Body of pancreas (tissue), 4 donors: ENCODE measurements around the gene RNLS. TPM values are rescaled to one million over a fixed set of nuclear protein-coding genes. Genes with fewer than 3 reads are reported as not detected.

Experiments used
- ATAC-seq: fragments of 150-250 bp; one replicate; pipeline ENCODE4 v1.9.1; 2016
- DNase-seq, 4 donors: peaks; one replicate each; pipeline ENCODE4 v3.0.0-alpha.2; 2019
- H3K27ac ChIP-seq, 4 donors: fragments of 200-600 bp; sonication (generic); 1 replicate in 3 of 4; 2 replicates in 1 of 4; pipeline versions ENCODE4 v1.5.1 to v1.6.1; 2016 to 2019; ENCODE audit warnings: mild to moderate bottlenecking in 1 of 4, mixed read lengths in 1 of 4, moderate library complexity in 1 of 4
- H3K27me3 ChIP-seq, 2 donors: fragments of 200-600 bp; sonication (generic); one replicate each; pipeline ENCODE4 v1.6.0; 2016; ENCODE audit warnings: mild to moderate bottlenecking in 1 of 2
- H3K36me3 ChIP-seq, 2 donors: fragments of 200-600 bp; sonication (generic); replicated peaks in 1 of 2; 2 replicates each; pipeline ENCODE4 v1.5.1; 2016; ENCODE audit warnings: low read depth in 2 of 2; ENCODE audit not compliant: insufficient read depth in 1 of 2
- H3K4me1 ChIP-seq: fragments of 200-600 bp; sonication (generic); one replicate; pipeline ENCODE4 v1.6.0; 2016
- H3K4me3 ChIP-seq, 2 donors: fragments of 200-600 bp; sonication (generic); 1 replicate in 1 of 2; 2 replicates in 1 of 2; pipeline ENCODE4 v1.5.1; 2016 to 2019
- H3K9me3 ChIP-seq, 3 donors: fragments of 200-600 bp; sonication (generic); 1 replicate in 2 of 3; 2 replicates in 1 of 3; pipeline ENCODE4 v1.5.1; 2016
- CTCF ChIP-seq, 7 experiments: fragments of 450-650 bp in 4 of 7; fragments of 200-600 bp in 3 of 7; sonication (generic) in 3 of 7; IDR thresholded peaks; one replicate each; pipeline ENCODE4 v1.5.1; 2016 to 2019; ENCODE audit warnings: antibody characterized with exemption in 7 of 7
- POLR2A ChIP-seq, 3 donors: fragments of 450-650 bp; IDR thresholded peaks; one replicate each; pipeline ENCODE4 v1.6.1; 2016; ENCODE audit warnings: antibody characterized with exemption in 3 of 3, mild to moderate bottlenecking in 2 of 3
- WGBS, 2 donors: methylation state at CpG; one replicate each; pipeline ENCODE4 v1.1.5; 2017; 5-methylcytosine and 5-hydroxymethylcytosine counted together
- intact Hi-C: fragments of 100-400 bp; cut with DNase I; formaldehyde crosslinking; loops from one replicate; pipeline ENCODE4 v1.15.1; 2023
- total RNA-seq, 2 donors: library from RNA; depleted of rRNA; stranded (reverse); fragments of >200 nt; gene quantifications; one replicate each; pipeline ENCODE4 v1.1.0, GENCODE V29; 2016

Gene RNLS
- total RNA-seq, 2 donors from 2014 or later: 7.9 to 26.5 TPM

GRCh38 chr10:88262591-88263234 lies 320.4 kb downstream of the RNLS start:
- 86 to 88% methylated on average over 5 of the region's 5 CpGs for WGBS, 2 donors
- no peak for DNase-seq
- H3K36me3 ChIP-seq: no peaks in the 10 kb centered on the region
- no peaks in the 10 kb centered on the region for H3K9me3 ChIP-seq
- H3K4me3 ChIP-seq: no peak overlapping the region
- H3K27me3 ChIP-seq: no peaks in the 10 kb centered on the region
- intact Hi-C loops: no loop called here
- peaks cover 16% of the 10 kb centered on the region for H3K4me1 ChIP-seq
- H3K27ac ChIP-seq: no peak overlapping the region
- TF ChIP-seq CTCF (IDR thresholded peaks at IDR 0.05): no peak
- no peak for TF ChIP-seq POLR2A (IDR thresholded peaks at IDR 0.05)
- no peak for ATAC-seq

- H3K27ac ChIP-seq: no peak overlapping the region
- intact Hi-C loops: no loop called here
- DNase-seq: no peak
Measured at GRCh38 chr10:88261152-88261551, 322.0 kb downstream of the RNLS start.

GRCh38 chr10:88260329-88261051 lies 322.6 kb downstream of the RNLS start:
- DNase-seq: no peak
- 93 to 100% methylated on average over 1 of the region's 1 CpG for WGBS, 2 donors

More at GRCh38 chr10:88261152-88261551, 322.0 kb downstream of the RNLS start:
- Histone ChIP-seq H3K4me1 (peaks cover 29% of the 10 kb centered on the region), H3K36me3 (no peaks in the 10 kb centered on the region), H3K27me3 (no peaks in the 10 kb centered on the region), H3K9me3 (no peaks in the 10 kb centered on the region), H3K4me3 (no peak overlapping the region)
- no peak for ATAC-seq
- TF ChIP-seq POLR2A (IDR thresholded peaks at IDR 0.05) (no peak), CTCF (IDR thresholded peaks at IDR 0.05) (no peak)

GRCh38 chr10:88259381-88259780 lies 323.7 kb downstream of the RNLS start:
- DNase-seq (no peak), ATAC-seq (no peak)
- intact Hi-C loops: no loop called here
- H3K27ac ChIP-seq: no peak overlapping the region
- WGBS, 2 donors: 97 to 98% methylated on average over 6 of the region's 6 CpGs
- TF ChIP-seq POLR2A (IDR thresholded peaks at IDR 0.05) (no peak), CTCF (IDR thresholded peaks at IDR 0.05) (no peak)
- H3K27me3 ChIP-seq: no peaks in the 10 kb centered on the region
- peaks cover 47% of the 10 kb centered on the region for H3K4me1 ChIP-seq
- H3K4me3 ChIP-seq: no peak overlapping the region
- H3K9me3 ChIP-seq: no peaks in the 10 kb centered on the region
- H3K36me3 ChIP-seq: no peaks in the 10 kb centered on the region

More at GRCh38 chr10:88260329-88261051, 322.6 kb downstream of the RNLS start:
- H3K27ac ChIP-seq: no peak overlapping the region
- H3K4me1 ChIP-seq: peaks cover 36% of the 10 kb centered on the region
- ATAC-seq: no peak
- no peak overlapping the region for H3K4me3 ChIP-seq
- TF ChIP-seq CTCF (IDR thresholded peaks at IDR 0.05): no peak
- TF ChIP-seq POLR2A (IDR thresholded peaks at IDR 0.05): no peak
- H3K9me3 ChIP-seq: no peaks in the 10 kb centered on the region
- H3K36me3 ChIP-seq: no peaks in the 10 kb centered on the region
- intact Hi-C loops: no loop called here
- H3K27me3 ChIP-seq: no peaks in the 10 kb centered on the region
